Calu3 (cell line): ENCODE measurements around the gene EPS8L1. TPM values are rescaled to one million over a fixed set of nuclear protein-coding genes. Genes with fewer than 3 reads are reported as not detected.

Experiments used
- BruUV-seq: library from RNA; stranded (reverse); fragments of 400-500 nt; replicated peaks from 2 replicates; lab custom pipeline; 2021; lab: Mats Ljungman, UMichigan
- CTCF ChIA-PET: fragments of 300-600 bp; sonication (Branson Sonifier 250); formaldehyde crosslinking; loops from one replicate; lab custom pipeline; 2022; ENCODE audit warnings: antibody characterized with exemption; lab: Charles Lee
- DNase-seq: peaks from one replicate; pipeline ENCODE4 v3.0.0; 2022
- H3K27ac Mint-ChIP-seq: one replicate; pipeline ENCODE4 v1.8.0; 2022; ENCODE audit warnings: mixed read lengths; ENCODE audit not compliant: unreplicated experiment
- H3K27me3 Mint-ChIP-seq: one replicate; pipeline ENCODE4 v1.8.0; 2022; ENCODE audit warnings: mixed read lengths; ENCODE audit not compliant: unreplicated experiment
- H3K36me3 Mint-ChIP-seq: one replicate; pipeline ENCODE4 v1.8.0; 2022; ENCODE audit warnings: mild to moderate bottlenecking, moderate library complexity, mixed read lengths; ENCODE audit not compliant: insufficient read depth, unreplicated experiment
- H3K4me1 Mint-ChIP-seq: one replicate; pipeline ENCODE4 v1.8.0; 2022; ENCODE audit warnings: mild to moderate bottlenecking, low read depth, mixed read lengths; ENCODE audit not compliant: unreplicated experiment
- H3K4me3 Mint-ChIP-seq: one replicate; pipeline ENCODE4 v1.8.0; 2022; ENCODE audit warnings: mild to moderate bottlenecking, low read depth, moderate library complexity, mixed read lengths; ENCODE audit not compliant: unreplicated experiment
- H3K9me3 Mint-ChIP-seq: one replicate; pipeline ENCODE4 v1.8.0; 2022; ENCODE audit warnings: low read depth, mixed read lengths; ENCODE audit not compliant: unreplicated experiment
- CTCF ChIP-seq: fragments of 200-600 bp; IDR thresholded peaks from one replicate; pipeline ENCODE4 v1.8.0; 2022; ENCODE audit warnings: antibody characterized with exemption; ENCODE audit not compliant: unreplicated experiment
- intact Hi-C: fragments of 100-400 bp; cut with micrococcal nuclease; formaldehyde crosslinking; loops from one replicate; pipeline ENCODE4 v1.10.0; 2022; ENCODE audit not compliant: unreplicated experiment
- total RNA-seq: library from RNA; stranded (reverse); gene quantifications from 2 replicates; pipeline ENCODE4 v1.2.3, GENCODE V29; 2022

The EPS8L1 gene
- total RNA-seq, 1 experiment from 2014 or later: 97.3 TPM

- H3K4me3 Mint-ChIP-seq: no peak overlapping the region
- CTCF ChIA-PET: interaction anchor here (0.5 kb wide), 1 partner anchor 45 kb away, joined by 3 read pairs; no protein-coding TSS in a partner anchor
- H3K27ac Mint-ChIP-seq: no peak overlapping the region
- H3K4me1 Mint-ChIP-seq: peaks cover 22% of the 10 kb centered on the region
- no peaks in the 10 kb centered on the region for H3K27me3 Mint-ChIP-seq
- H3K9me3 Mint-ChIP-seq: no peaks in the 10 kb centered on the region
- intact Hi-C loops: no loop called here
- no peak for TF ChIP-seq CTCF
- H3K36me3 Mint-ChIP-seq: peaks cover 33% of the 10 kb centered on the region
- DNase-seq: no peak
- no TSS peak for BruUV-seq
Observed at GRCh38 chr19:55113570-55114039, 37.9 kb downstream of the EPS8L1 start.

DNA sequence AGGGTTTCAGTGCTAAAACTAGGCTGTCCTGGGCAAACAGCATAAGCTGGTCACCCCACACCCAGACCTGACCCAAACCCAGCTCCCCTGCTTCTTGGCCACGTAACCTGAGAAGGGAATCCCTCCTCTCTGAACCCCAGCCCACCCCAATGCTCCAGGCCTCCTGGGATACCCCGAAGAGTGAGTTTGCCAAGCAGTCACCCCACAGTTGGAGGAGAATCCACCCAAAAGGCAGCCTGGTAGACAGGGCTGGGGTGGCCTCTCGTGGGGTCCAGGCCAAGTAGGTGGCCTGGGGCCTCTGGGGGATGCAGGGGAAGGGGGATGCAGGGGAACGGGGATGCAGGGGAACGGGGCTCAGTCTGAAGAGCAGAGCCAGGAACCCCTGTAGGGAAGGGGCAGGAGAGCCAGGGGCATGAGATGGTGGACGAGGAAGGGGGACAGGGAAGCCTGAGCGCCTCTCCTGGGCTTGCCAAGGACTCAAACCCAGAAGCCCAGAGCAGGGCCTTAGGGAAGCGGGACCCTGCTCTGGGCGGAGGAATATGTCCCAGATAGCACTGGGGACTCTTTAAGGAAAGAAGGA is 39.0 kb downstream of the EPS8L1 start:
- BruUV-seq: no TSS peak
- no peaks in the 10 kb centered on the region for H3K9me3 Mint-ChIP-seq
- CTCF ChIA-PET: no interaction called here
- no peak for DNase-seq
- H3K27ac Mint-ChIP-seq: no peak overlapping the region
- intact Hi-C loops: no loop called here
- H3K4me3 Mint-ChIP-seq: peak overlapping the region; percentile 83
- peaks cover 22% of the 10 kb centered on the region for H3K4me1 Mint-ChIP-seq
- no peak for TF ChIP-seq CTCF
- peaks cover 33% of the 10 kb centered on the region for H3K36me3 Mint-ChIP-seq
- no peaks in the 10 kb centered on the region for H3K27me3 Mint-ChIP-seq

- CTCF ChIA-PET: interaction anchor here (0.6 kb wide), 1 partner anchor 772 kb away, joined by 3 read pairs; no protein-coding TSS in a partner anchor
- intact Hi-C loops: loop anchor here (2.0 kb wide), 1 partner anchor 53 kb away; the partner anchor contains the start of gene RDH13
- no TSS peak for BruUV-seq
Observed at GRCh38 chr19:55115446-55116065, 39.9 kb downstream of the EPS8L1 start.

More at GRCh38 chr19:55115446-55116065, 39.9 kb downstream of the EPS8L1 start:
- no peak for TF ChIP-seq CTCF
- H3K4me3 Mint-ChIP-seq: peak overlapping the region; percentile 83
- H3K27me3 Mint-ChIP-seq: no peaks in the 10 kb centered on the region
- H3K4me1 Mint-ChIP-seq: peaks cover 22% of the 10 kb centered on the region
- DNase-seq: no peak
- H3K9me3 Mint-ChIP-seq: no peaks in the 10 kb centered on the region
- peak overlapping the region; percentile 84 for H3K27ac Mint-ChIP-seq
- H3K36me3 Mint-ChIP-seq: peaks cover 28% of the 10 kb centered on the region
